ENCODE measurements around the gene SSTR1. TPM values are rescaled to one million over a fixed set of nuclear protein-coding genes. Genes with fewer than 3 reads are reported as not detected.
A peak's percentile ranks its signal among the peaks of the same experiment; 100 is the strongest.
"Not testable (repeated sequence)": the region's sequence is repeated elsewhere in the genome, so short reads cannot be mapped to it uniquely, and the experiment has no call there.

Gene SSTR1
- not detected for total RNA-seq
- 0 reads per million in 2 donors for total RNA-seq

GRCh38 chr14:38207736-38208617 lies at the start of gene SSTR1:
SSTR1 (plus strand) TSS chr14:38207904; CDS start chr14:38209390, 1,486 bp downstream.
- DNase-seq (no peak), ATAC-seq (no peak)
- peaks cover 11% of the 10 kb centered on the region for H3K4me1 Mint-ChIP-seq
- no peaks in the 10 kb centered on the region for H3K9me3 ChIP-seq (ENCODE audit: control insufficient read depth, low read length, poor library complexity, severe bottlenecking)
- peaks cover 8% of the 10 kb centered on the region for H3K36me3 Mint-ChIP-seq (ENCODE audit: low read depth)
- H3K4me3 Mint-ChIP-seq = peak within 1 kb of the TSS; percentile 81
- H3K27me3 Mint-ChIP-seq = peaks cover 50% of the 10 kb centered on the region
- H3K27ac Mint-ChIP-seq = no peak within 1 kb of the TSS

GRCh38 chr14:38158468-38158867 lies 49.2 kb upstream of the SSTR1 start:
- ATAC-seq = no peak
- H3K27ac Mint-ChIP-seq = no peak overlapping the region
- no peaks in the 10 kb centered on the region for H3K9me3 ChIP-seq (ENCODE audit: control insufficient read depth, low read length, poor library complexity, severe bottlenecking)
- no peaks in the 10 kb centered on the region for H3K4me1 Mint-ChIP-seq
- H3K4me3 Mint-ChIP-seq = no peak overlapping the region
- no peak for DNase-seq
- no peaks in the 10 kb centered on the region for H3K27me3 Mint-ChIP-seq
- no peaks in the 10 kb centered on the region for H3K36me3 Mint-ChIP-seq (ENCODE audit: low read depth)

GRCh38 chr14:38168416-38168815 lies 39.3 kb upstream of the SSTR1 start:
- no peaks in the 10 kb centered on the region for H3K4me1 Mint-ChIP-seq
- H3K36me3 Mint-ChIP-seq (ENCODE audit: low read depth) = no peaks in the 10 kb centered on the region
- ATAC-seq (no peak), DNase-seq (no peak)
- H3K9me3 ChIP-seq (ENCODE audit: control insufficient read depth, low read length, poor library complexity, severe bottlenecking) = no peaks in the 10 kb centered on the region
- H3K4me3 Mint-ChIP-seq = no peak overlapping the region
- no peaks in the 10 kb centered on the region for H3K27me3 Mint-ChIP-seq
- no peak overlapping the region for H3K27ac Mint-ChIP-seq

GRCh38 chr14:38171197-38171596 lies 36.5 kb upstream of the SSTR1 start:
- no peaks in the 10 kb centered on the region for H3K36me3 Mint-ChIP-seq (ENCODE audit: low read depth)
- H3K27me3 Mint-ChIP-seq = no peaks in the 10 kb centered on the region
- no peak for ATAC-seq
- no peak overlapping the region for H3K4me3 Mint-ChIP-seq
- H3K9me3 ChIP-seq (ENCODE audit: control insufficient read depth, low read length, poor library complexity, severe bottlenecking) = no peaks in the 10 kb centered on the region
- no peak overlapping the region for H3K27ac Mint-ChIP-seq
- no peaks in the 10 kb centered on the region for H3K4me1 Mint-ChIP-seq
- DNase-seq = no peak

GRCh38 chr14:38174711-38175110 lies 33.0 kb upstream of the SSTR1 start:
- no peak overlapping the region for H3K27ac Mint-ChIP-seq
- H3K36me3 Mint-ChIP-seq (ENCODE audit: low read depth) = no peaks in the 10 kb centered on the region
- ATAC-seq (no peak), DNase-seq (no peak)
- no peaks in the 10 kb centered on the region for H3K9me3 ChIP-seq (ENCODE audit: control insufficient read depth, low read length, poor library complexity, severe bottlenecking)
- no peaks in the 10 kb centered on the region for H3K4me1 Mint-ChIP-seq
- H3K4me3 Mint-ChIP-seq = no peak overlapping the region
- H3K27me3 Mint-ChIP-seq = no peaks in the 10 kb centered on the region

GRCh38 chr14:38175658-38176057 lies 32.0 kb upstream of the SSTR1 start:
- H3K27me3 Mint-ChIP-seq = no peaks in the 10 kb centered on the region
- no peaks in the 10 kb centered on the region for H3K4me1 Mint-ChIP-seq
- no peaks in the 10 kb centered on the region for H3K9me3 ChIP-seq (ENCODE audit: control insufficient read depth, low read length, poor library complexity, severe bottlenecking)
- no peak overlapping the region for H3K27ac Mint-ChIP-seq
- H3K4me3 Mint-ChIP-seq = no peak overlapping the region
- no peak for ATAC-seq
- H3K36me3 Mint-ChIP-seq (ENCODE audit: low read depth) = no peaks in the 10 kb centered on the region
- no peak for DNase-seq

- no peaks in the 10 kb centered on the region for H3K9me3 ChIP-seq (ENCODE audit: control insufficient read depth, low read length, poor library complexity, severe bottlenecking)
- DNase-seq (no peak), ATAC-seq (no peak)
- Mint-ChIP-seq H3K36me3 (ENCODE audit: low read depth) (no peaks in the 10 kb centered on the region), H3K4me1 (no peaks in the 10 kb centered on the region), H3K4me3 (no peak overlapping the region), H3K27me3 (no peaks in the 10 kb centered on the region), H3K27ac (no peak overlapping the region)
Observed at GRCh38 chr14:38176379-38176778, 31.3 kb upstream of the SSTR1 start.

- H3K4me1 Mint-ChIP-seq = no peaks in the 10 kb centered on the region
- no peak overlapping the region for H3K4me3 Mint-ChIP-seq
- no peak overlapping the region for H3K27ac Mint-ChIP-seq
- H3K27me3 Mint-ChIP-seq = no peaks in the 10 kb centered on the region
- no peaks in the 10 kb centered on the region for H3K9me3 ChIP-seq (ENCODE audit: control insufficient read depth, low read length, poor library complexity, severe bottlenecking)
- ATAC-seq (no peak), DNase-seq (no peak)
- H3K36me3 Mint-ChIP-seq (ENCODE audit: low read depth) = no peaks in the 10 kb centered on the region
Observed at GRCh38 chr14:38184132-38184531, 23.6 kb upstream of the SSTR1 start.

- Mint-ChIP-seq H3K4me3 (no peak overlapping the region), H3K27me3 (no peaks in the 10 kb centered on the region), H3K36me3 (ENCODE audit: low read depth) (no peaks in the 10 kb centered on the region), H3K4me1 (no peaks in the 10 kb centered on the region), H3K27ac (no peak overlapping the region)
- no peaks in the 10 kb centered on the region for H3K9me3 ChIP-seq (ENCODE audit: control insufficient read depth, low read length, poor library complexity, severe bottlenecking)
- ATAC-seq (no peak), DNase-seq (no peak)
Observed at GRCh38 chr14:38185671-38186070, 22.0 kb upstream of the SSTR1 start.

- Mint-ChIP-seq H3K4me3 (no peak overlapping the region), H3K27me3 (no peaks in the 10 kb centered on the region), H3K27ac (no peak overlapping the region), H3K4me1 (no peaks in the 10 kb centered on the region), H3K36me3 (ENCODE audit: low read depth) (no peaks in the 10 kb centered on the region)
- no peaks in the 10 kb centered on the region for H3K9me3 ChIP-seq (ENCODE audit: control insufficient read depth, low read length, poor library complexity, severe bottlenecking)
- ATAC-seq (no peak), DNase-seq (no peak)
Observed at GRCh38 chr14:38186216-38186615, 21.5 kb upstream of the SSTR1 start.

GRCh38 chr14:38187528-38187927 lies 20.2 kb upstream of the SSTR1 start:
- no peaks in the 10 kb centered on the region for H3K36me3 Mint-ChIP-seq (ENCODE audit: low read depth)
- ATAC-seq = no peak
- H3K4me1 Mint-ChIP-seq = no peaks in the 10 kb centered on the region

GRCh38 chr14:38189930-38190726 lies 17.6 kb upstream of the SSTR1 start:
- H3K9me3 ChIP-seq (ENCODE audit: control insufficient read depth, low read length, poor library complexity, severe bottlenecking) = no peaks in the 10 kb centered on the region
- H3K36me3 Mint-ChIP-seq (ENCODE audit: low read depth) = peaks cover 2% of the 10 kb centered on the region
- H3K27me3 Mint-ChIP-seq = no peaks in the 10 kb centered on the region
- no peak for DNase-seq
- no peak overlapping the region for H3K27ac Mint-ChIP-seq
- H3K4me1 Mint-ChIP-seq = no peaks in the 10 kb centered on the region
- H3K4me3 Mint-ChIP-seq = no peak overlapping the region
- no peak for ATAC-seq

More at GRCh38 chr14:38187528-38187927, 20.2 kb upstream of the SSTR1 start:
- H3K9me3 ChIP-seq (ENCODE audit: control insufficient read depth, low read length, poor library complexity, severe bottlenecking) = no peaks in the 10 kb centered on the region
- DNase-seq = no peak
- H3K27me3 Mint-ChIP-seq = no peaks in the 10 kb centered on the region
- H3K27ac Mint-ChIP-seq = no peak overlapping the region
- no peak overlapping the region for H3K4me3 Mint-ChIP-seq

GRCh38 chr14:38190846-38191245 lies 16.9 kb upstream of the SSTR1 start:
- not testable (repeated sequence) for ATAC-seq; H3K4me1 Mint-ChIP-seq; DNase-seq; H3K4me3 Mint-ChIP-seq; H3K36me3 Mint-ChIP-seq (ENCODE audit: low read depth); H3K27me3 Mint-ChIP-seq; H3K9me3 ChIP-seq (ENCODE audit: control insufficient read depth, low read length, poor library complexity, severe bottlenecking); H3K27ac Mint-ChIP-seq
